Natural killer cell (primary cell): ENCODE measurements around the gene WDR53. TPM values are rescaled to one million over a fixed set of nuclear protein-coding genes. Genes with fewer than 3 reads are reported as not detected.

ENCODE experiments used
- ATAC-seq, 3 donors: fragments of 150-1000 bp in 2 of 3; fragments of 200-7000 bp in 1 of 3; cut with Tn5 transposase; 1 replicate in 1 of 3; 2 replicates in 2 of 3; pipeline ENCODE4 v1.10.0; 2021; ENCODE audit warnings: mild to moderate bottlenecking in 2 of 3, moderate library complexity in 2 of 3
- DNase-seq, 2 donors: peaks; one replicate each; pipeline versions ENCODE4 v3.0.0 to v3.0.0-alpha.2; 2013 to 2021; ENCODE audit warnings: mixed read lengths in 1 of 2
- H3K27ac ChIP-seq: one replicate; pipeline ENCODE4 v1.5.1; 2013; ENCODE audit warnings: mild to moderate bottlenecking, low read length
- H3K27me3 ChIP-seq: one replicate; pipeline ENCODE4 v1.6.1; 2013; ENCODE audit warnings: low read length; ENCODE audit not compliant: control insufficient read depth, insufficient read depth
- H3K36me3 ChIP-seq: one replicate; pipeline ENCODE4 v1.6.1; 2013; ENCODE audit warnings: low read length; ENCODE audit not compliant: control insufficient read depth, insufficient read depth
- H3K4me1 ChIP-seq: one replicate; pipeline ENCODE4 v1.6.1; 2013; ENCODE audit warnings: low read length; ENCODE audit not compliant: control insufficient read depth, insufficient read depth
- H3K4me3 ChIP-seq: one replicate; pipeline ENCODE4 v1.5.1; 2013; ENCODE audit warnings: low read length
- H3K9me3 ChIP-seq: one replicate; pipeline ENCODE4 v1.6.1; 2013; ENCODE audit warnings: low read length; ENCODE audit not compliant: control insufficient read depth, insufficient read depth
- H3K27ac Mint-ChIP-seq, 2 donors: one replicate each; pipeline ENCODE4 v1.8.0; 2022; ENCODE audit warnings: mild to moderate bottlenecking in 2 of 2, mixed read lengths in 2 of 2, moderate library complexity in 1 of 2
- H3K27me3 Mint-ChIP-seq, 2 donors: one replicate each; pipeline ENCODE4 v1.8.0; 2022; ENCODE audit warnings: low read depth in 2 of 2, mixed read lengths in 2 of 2
- H3K36me3 Mint-ChIP-seq: one replicate; pipeline ENCODE4 v1.8.0; 2022; ENCODE audit warnings: mixed read lengths
- H3K4me1 Mint-ChIP-seq, 2 donors: one replicate each; pipeline ENCODE4 v1.8.0; 2022; ENCODE audit warnings: mixed read lengths in 2 of 2
- H3K4me3 Mint-ChIP-seq: one replicate; pipeline ENCODE4 v1.8.0; 2022; ENCODE audit warnings: mild to moderate bottlenecking, moderate library complexity, mixed read lengths
- H3K9me3 Mint-ChIP-seq, 2 donors: one replicate each; pipeline ENCODE4 v1.8.0; 2022; ENCODE audit warnings: mixed read lengths in 2 of 2
- CTCF ChIP-seq: fragments of 200-600 bp; IDR thresholded peaks from one replicate; pipeline ENCODE4 v1.8.0; 2022; ENCODE audit warnings: antibody characterized with exemption
- WGBS: methylation state at CpG from one replicate; pipeline ENCODE4 v1.1.7; 2013; ENCODE audit warnings: missing lambda C conversion rate; ENCODE audit not compliant: insufficient coverage; 5-methylcytosine and 5-hydroxymethylcytosine counted together
- intact Hi-C: fragments of 100-400 bp; cut with micrococcal nuclease; formaldehyde crosslinking; loops from one replicate; pipeline ENCODE4 v1.14.2; 2022
- total RNA-seq, 4 donors: library from RNA; stranded (reverse); fragments of 120-200 nt in 1 of 4; gene quantifications; one replicate each; pipeline versions ENCODE4 v1.2.3 to v1.2.4, GENCODE V29; 2013 to 2022

The WDR53 gene
- total RNA-seq, 3 donors from 2014 or later (not counting 1 experiment from before 2014, with no cell fraction given), result 13.5 to 16.2 (median 14.7) TPM

- H3K27me3 Mint-ChIP-seq, result peaks cover 8 to 21% of the 10 kb centered on the region in 2 donors
- no peak for ATAC-seq
- H3K36me3 Mint-ChIP-seq, result no peaks in the 10 kb centered on the region
- no peak overlapping the region for H3K27ac ChIP-seq
- no peaks in the 10 kb centered on the region for H3K36me3 ChIP-seq
- 90% methylated on average over 3 of the region's 4 CpGs for WGBS
- no peak overlapping the region for H3K27ac Mint-ChIP-seq
- no peaks in the 10 kb centered on the region for H3K9me3 ChIP-seq
- intact Hi-C loops, result no loop called here
- peaks cover 10% of the 10 kb centered on the region for H3K4me1 ChIP-seq
- peaks cover 2% of the 10 kb centered on the region for H3K27me3 ChIP-seq
- DNase-seq, result no peak
- no peaks in the 10 kb centered on the region for H3K4me1 Mint-ChIP-seq
- H3K4me3 ChIP-seq, result no peak overlapping the region
- H3K4me3 Mint-ChIP-seq, result no peak overlapping the region
- no peak for TF ChIP-seq CTCF
- H3K9me3 Mint-ChIP-seq, result no peaks in the 10 kb centered on the region
Measured at GRCh38 chr3:196531418-196531817, 36.9 kb downstream of the WDR53 start.

GRCh38 chr3:196528639-196529233, 39.6 kb downstream of the WDR53 start:
- intact Hi-C loops, result no loop called here
- TF ChIP-seq CTCF, result peak; percentile 89
- Mint-ChIP-seq H3K27ac (no peak overlapping the region), H3K9me3 (no peaks in the 10 kb centered on the region), H3K36me3 (no peaks in the 10 kb centered on the region), H3K4me1 (no peaks in the 10 kb centered on the region), H3K27me3 (peaks cover 5 to 21% of the 10 kb centered on the region in 2 donors), H3K4me3 (peak overlapping the region; percentile 63)
- H3K27me3 ChIP-seq, result peaks cover 2% of the 10 kb centered on the region
- peaks cover 10% of the 10 kb centered on the region for H3K4me1 ChIP-seq
- no peaks in the 10 kb centered on the region for H3K9me3 ChIP-seq
- peak overlapping the region; percentile 25 for H3K4me3 ChIP-seq
- H3K27ac ChIP-seq, result no peak overlapping the region
- 4% methylated on average over 51 of the region's 52 CpGs for WGBS
- ATAC-seq (peak; percentile 97 to 99 (median 97)), DNase-seq (peak; percentile 82 to 85)
- H3K36me3 ChIP-seq, result no peaks in the 10 kb centered on the region

- H3K36me3 ChIP-seq, result no peaks in the 10 kb centered on the region
- H3K9me3 Mint-ChIP-seq, result peaks cover 5 to 8% of the 10 kb centered on the region in 2 donors
- H3K27me3 ChIP-seq, result no peaks in the 10 kb centered on the region
- peaks cover 0 to under 1% of the 10 kb centered on the region in 2 donors for H3K27me3 Mint-ChIP-seq
- ATAC-seq, result no peak
- H3K27ac ChIP-seq, result no peak overlapping the region
- no peak for TF ChIP-seq CTCF
- WGBS, result 87% methylated on average over 4 of the region's 4 CpGs
- no peaks in the 10 kb centered on the region for H3K4me1 Mint-ChIP-seq
- no peak overlapping the region for H3K4me3 Mint-ChIP-seq
- no peak overlapping the region for H3K4me3 ChIP-seq
- DNase-seq, result no peak
- H3K36me3 Mint-ChIP-seq, result peaks cover 12% of the 10 kb centered on the region
- no peak overlapping the region for H3K27ac Mint-ChIP-seq
- peaks cover 22% of the 10 kb centered on the region for H3K9me3 ChIP-seq
- intact Hi-C loops, result no loop called here
- peaks cover 10% of the 10 kb centered on the region for H3K4me1 ChIP-seq
Measured at GRCh38 chr3:196525141-196525540, 43.2 kb downstream of the WDR53 start.

GRCh38 chr3:196524527-196524926, 43.8 kb downstream of the WDR53 start:
- Histone ChIP-seq H3K27me3 (no peaks in the 10 kb centered on the region), H3K36me3 (no peaks in the 10 kb centered on the region), H3K9me3 (peaks cover 28% of the 10 kb centered on the region), H3K4me1 (peaks cover 10% of the 10 kb centered on the region), H3K4me3 (no peak overlapping the region), H3K27ac (no peak overlapping the region)
- H3K27ac Mint-ChIP-seq, result no peak overlapping the region
- H3K4me3 Mint-ChIP-seq, result no peak overlapping the region
- TF ChIP-seq CTCF, result no peak
- 86% methylated on average over 4 of the region's 5 CpGs for WGBS
- H3K27me3 Mint-ChIP-seq, result no peaks in the 10 kb centered on the region
- DNase-seq, result no peak
- H3K36me3 Mint-ChIP-seq, result peaks cover 18% of the 10 kb centered on the region
- H3K4me1 Mint-ChIP-seq, result no peaks in the 10 kb centered on the region
- H3K9me3 Mint-ChIP-seq, result peaks cover 5 to 8% of the 10 kb centered on the region in 2 donors
- ATAC-seq, result no peak
- intact Hi-C loops, result no loop called here
